K562 (cell line): ENCODE data around the gene ASCC3. TPM values are rescaled to one million over a fixed set of nuclear protein-coding genes. Genes with fewer than 3 reads are reported as not detected.

ENCODE experiments used
- E2F8 ChIP-seq: fragments of 450-650 bp; IDR thresholded peaks from 2 replicates; pipeline ENCODE4 v1.7.1; 2018; ENCODE audit warnings: mild to moderate bottlenecking, low read depth; ENCODE audit not compliant: partially characterized antibody
- HOMEZ ChIP-seq: fragments of 250-450 bp; sonication (Bioruptor Pico); IDR thresholded peaks from 2 replicates; pipeline ENCODE4 v1.4.0; 2020; ENCODE audit warnings: mild to moderate bottlenecking, moderate library complexity
- NUFIP1 ChIP-seq: fragments of 450-650 bp; IDR thresholded peaks from 2 replicates; pipeline ENCODE4 v1.6.1; 2018; ENCODE audit not compliant: partially characterized antibody
- SAP30 ChIP-seq: fragments of 200-600 bp; sonication (generic); IDR thresholded peaks from 2 replicates; pipeline ENCODE4 v1.6.1; 2012; ENCODE audit warnings: borderline replicate concordance, low read depth, mild to moderate bottlenecking, moderate library complexity, low read length, control low read depth, inconsistent platforms; ENCODE audit not compliant: insufficient read depth, poor library complexity, severe bottlenecking
- STAT6 ChIP-seq: sonication (generic); formaldehyde crosslinking; IDR thresholded peaks from 2 replicates; pipeline ENCODE4 v1.8.1; 2023; ENCODE audit warnings: mild to moderate bottlenecking, missing genetic modification reagents
- USF2 ChIP-seq: sonication (generic); formaldehyde crosslinking; IDR thresholded peaks from 2 replicates; pipeline ENCODE4 v1.5.0; 2020; ENCODE audit warnings: missing genetic modification reagents
- ZNF146 ChIP-seq: IDR thresholded peaks from one replicate; pipeline ENCODE4 v1.6.1; 2018; ENCODE audit warnings: missing compliant biosample characterization; ENCODE audit not compliant: unreplicated experiment
- ZNF717 ChIP-seq: fragments of 250-450 bp; sonication (Bioruptor Pico); IDR thresholded peaks from 2 replicates; pipeline ENCODE4 v1.5.0; 2021
- polyA plus RNA-seq, 8 experiments: library from polyadenylated mRNA; depleted of rRNA in 4 of 8; stranded (reverse) in 5 of 8; unstranded in 3 of 8; fragments of >200 nt; fragmentation: Nextera tagmentation in 2 of 8; fragmentation: Illumina TruSeq in 1 of 8; extraction: Ambion mirVana in 2 of 8; extraction: Trizol in 1 of 8; gene quantifications; 2 replicates each; pipeline versions ENCODE4 v1.2.1 to v1.2.3, GENCODE V29; 2011 to 2014; ENCODE audit warnings: inconsistent platforms in 1 of 8, missing spikeins in 1 of 8
- total RNA-seq, 7 experiments: library from RNA; depleted of rRNA in 6 of 7; stranded (reverse); fragments of >200 nt in 6 of 7; fragmentation: Illumina TruSeq in 2 of 7; extraction: Trizol in 2 of 7; gene quantifications; 2 replicates each; pipeline versions ENCODE4 v1.2.1 to v1.2.3, GENCODE V29; 2011 to 2021; ENCODE audit warnings: low replicate concordance in 1 of 7

The ASCC3 gene
- total and polyA plus RNA-seq, 9 of the 15 experiments (the other 6 are each of a cell fraction or from before 2014, with no cell fraction given) = 16.1 to 56.1 (median 33.9) TPM

- TF ChIP-seq HOMEZ (no peak), ZNF146 (peak; percentile 9), E2F8 (peak; percentile 51), ZNF717 (CRISPR knock-in tag) (no peak), NUFIP1 (no peak), STAT6 (no peak), SAP30 (peak; percentile 81), USF2 (CRISPR knock-in tag) (no peak)
Measured at GRCh38 chr6:100880853-100881706, at the start of gene ASCC3 (continued).
